Mucosa of descending colon (tissue), 3 donors: Measurements from ENCODE around the gene NADK2. TPM values are rescaled to one million over a fixed set of nuclear protein-coding genes. Genes with fewer than 3 reads are reported as not detected.

Source experiments
- ATAC-seq: fragments of 200-7000 bp; cut with Tn5 transposase; one replicate; pipeline ENCODE4 v1.9.1; 2020; ENCODE audit warnings: mild to moderate bottlenecking, moderate library complexity
- DNase-seq, 3 donors: peaks; one replicate each; pipeline ENCODE4 v3.0.0-alpha.2; 2020
- H3K36me3 ChIP-seq: fragments of 200-600 bp; one replicate; pipeline ENCODE4 v1.8.0; 2021; ENCODE audit warnings: low read depth, mild to moderate bottlenecking
- H3K4me1 ChIP-seq: fragments of 200-600 bp; one replicate; pipeline ENCODE4 v1.8.0; 2021; ENCODE audit warnings: low read depth, mild to moderate bottlenecking
- H3K4me3 ChIP-seq: fragments of 200-600 bp; one replicate; pipeline ENCODE4 v1.8.0; 2021; ENCODE audit warnings: mild to moderate bottlenecking
- H3K9me3 ChIP-seq: fragments of 200-600 bp; one replicate; pipeline ENCODE4 v1.8.0; 2021; ENCODE audit warnings: mild to moderate bottlenecking
- intact Hi-C, 2 donors: fragments of 100-400 bp; cut with DNase I in 1 of 2; cut with micrococcal nuclease in 1 of 2; formaldehyde crosslinking; loops; one replicate each; pipeline versions ENCODE4 v1.11.0 to v1.11.1; 2022; cut with DNase I, micrococcal nuclease
- total RNA-seq, 3 donors: library from RNA; stranded (reverse); fragmentation: NEBNext Ultra II Directional in 2 of 3; extraction: Animal tissue kit (Norgen Biotek cat#: 25700) in 2 of 3; gene quantifications; one replicate each; pipeline versions ENCODE4 v1.2.1 to v1.2.4, GENCODE V29; 2021 to 2023
- TF ChIP-seq, protein P1 (sequence below): fragments of 200-600 bp; IDR thresholded peaks from one replicate; pipeline ENCODE4 v1.8.0; 2022; ENCODE audit warnings: antibody characterized with exemption, mild to moderate bottlenecking
- donor health status: DM: no; HTN: no; CAD: no; lungs with moderate emphysema.
- donor health status: DM: no; HTN: no; CAD: no.
- donor health status: DM: no; HTN: yes; CAD: no.

NADK2 gene
- total RNA-seq, 3 donors from 2014 or later, result 24.3 to 50.3 (median 24.8) TPM

DNA sequence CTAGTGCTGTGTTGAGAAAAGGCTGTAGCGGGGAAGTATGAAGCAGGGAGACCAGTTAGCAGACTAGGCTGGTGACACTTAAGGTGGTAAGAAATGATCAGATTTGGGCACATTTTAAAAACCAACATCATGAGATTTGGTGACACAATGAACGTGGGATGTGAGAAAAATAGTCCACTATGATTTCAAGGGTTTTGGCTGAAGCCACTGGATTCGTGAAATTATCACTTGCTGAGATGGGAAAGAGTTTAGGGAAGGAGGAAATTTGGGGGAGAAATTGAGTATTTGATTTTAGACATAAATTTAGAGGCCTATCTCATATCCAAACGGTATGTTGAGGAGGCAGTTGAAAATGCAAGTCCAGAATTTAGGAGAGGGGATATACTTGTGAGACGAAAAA, 66.7 kb downstream of the NADK2 start:
- no peak for DNase-seq
- TF ChIP-seq, protein P1, sequence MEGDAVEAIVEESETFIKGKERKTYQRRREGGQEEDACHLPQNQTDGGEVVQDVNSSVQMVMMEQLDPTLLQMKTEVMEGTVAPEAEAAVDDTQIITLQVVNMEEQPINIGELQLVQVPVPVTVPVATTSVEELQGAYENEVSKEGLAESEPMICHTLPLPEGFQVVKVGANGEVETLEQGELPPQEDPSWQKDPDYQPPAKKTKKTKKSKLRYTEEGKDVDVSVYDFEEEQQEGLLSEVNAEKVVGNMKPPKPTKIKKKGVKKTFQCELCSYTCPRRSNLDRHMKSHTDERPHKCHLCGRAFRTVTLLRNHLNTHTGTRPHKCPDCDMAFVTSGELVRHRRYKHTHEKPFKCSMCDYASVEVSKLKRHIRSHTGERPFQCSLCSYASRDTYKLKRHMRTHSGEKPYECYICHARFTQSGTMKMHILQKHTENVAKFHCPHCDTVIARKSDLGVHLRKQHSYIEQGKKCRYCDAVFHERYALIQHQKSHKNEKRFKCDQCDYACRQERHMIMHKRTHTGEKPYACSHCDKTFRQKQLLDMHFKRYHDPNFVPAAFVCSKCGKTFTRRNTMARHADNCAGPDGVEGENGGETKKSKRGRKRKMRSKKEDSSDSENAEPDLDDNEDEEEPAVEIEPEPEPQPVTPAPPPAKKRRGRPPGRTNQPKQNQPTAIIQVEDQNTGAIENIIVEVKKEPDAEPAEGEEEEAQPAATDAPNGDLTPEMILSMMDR, result no peak
- intact Hi-C loops, result no loop called here
- H3K4me3 ChIP-seq, result no peak overlapping the region
- ATAC-seq, result no peak
- H3K36me3 ChIP-seq, result no peaks in the 10 kb centered on the region
- no peaks in the 10 kb centered on the region for H3K4me1 ChIP-seq
- H3K9me3 ChIP-seq, result no peaks in the 10 kb centered on the region

GRCh38 chr5:36174119-36174518, 67.6 kb downstream of the NADK2 start:
- Histone ChIP-seq H3K36me3 (no peaks in the 10 kb centered on the region), H3K4me3 (no peak overlapping the region), H3K9me3 (no peaks in the 10 kb centered on the region), H3K4me1 (no peaks in the 10 kb centered on the region)
- TF ChIP-seq, protein P1, result no peak
- ATAC-seq, result no peak
- no peak for DNase-seq
- intact Hi-C loops, result no loop called here

DNA sequence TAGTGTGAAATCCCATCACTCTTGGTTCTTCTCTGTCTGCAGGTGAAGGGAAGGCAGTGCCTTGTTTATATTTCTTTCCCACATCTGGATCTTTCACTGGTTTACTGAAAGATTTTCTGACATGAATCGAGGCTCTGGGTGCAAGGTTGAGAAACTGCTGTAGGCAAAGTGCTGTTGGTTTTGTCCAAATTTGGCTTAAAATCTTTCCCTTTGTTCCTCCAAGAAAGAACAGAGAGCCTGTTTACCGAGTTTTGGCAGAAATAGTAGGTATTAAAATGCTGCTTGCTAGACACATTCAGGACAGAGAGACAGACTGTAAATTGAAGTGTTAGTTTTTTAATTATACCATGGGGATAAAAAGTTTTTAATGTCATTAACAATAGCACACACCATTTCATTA, 68.3 kb downstream of the NADK2 start:
- H3K4me1 ChIP-seq, result no peaks in the 10 kb centered on the region
- H3K36me3 ChIP-seq, result no peaks in the 10 kb centered on the region
- no peak for ATAC-seq
- no peak overlapping the region for H3K4me3 ChIP-seq
- intact Hi-C loops, result no loop called here
- DNase-seq, result no peak
- H3K9me3 ChIP-seq, result no peaks in the 10 kb centered on the region
- TF ChIP-seq, protein P1, result no peak

- Histone ChIP-seq H3K36me3 (no peaks in the 10 kb centered on the region), H3K4me1 (no peaks in the 10 kb centered on the region), H3K4me3 (no peak overlapping the region), H3K9me3 (no peaks in the 10 kb centered on the region)
- intact Hi-C loops, result no loop called here
- DNase-seq (no peak), ATAC-seq (no peak)
- TF ChIP-seq, protein P1, result no peak
Measured at GRCh38 chr5:36172599-36172998, 69.1 kb downstream of the NADK2 start.

DNA sequence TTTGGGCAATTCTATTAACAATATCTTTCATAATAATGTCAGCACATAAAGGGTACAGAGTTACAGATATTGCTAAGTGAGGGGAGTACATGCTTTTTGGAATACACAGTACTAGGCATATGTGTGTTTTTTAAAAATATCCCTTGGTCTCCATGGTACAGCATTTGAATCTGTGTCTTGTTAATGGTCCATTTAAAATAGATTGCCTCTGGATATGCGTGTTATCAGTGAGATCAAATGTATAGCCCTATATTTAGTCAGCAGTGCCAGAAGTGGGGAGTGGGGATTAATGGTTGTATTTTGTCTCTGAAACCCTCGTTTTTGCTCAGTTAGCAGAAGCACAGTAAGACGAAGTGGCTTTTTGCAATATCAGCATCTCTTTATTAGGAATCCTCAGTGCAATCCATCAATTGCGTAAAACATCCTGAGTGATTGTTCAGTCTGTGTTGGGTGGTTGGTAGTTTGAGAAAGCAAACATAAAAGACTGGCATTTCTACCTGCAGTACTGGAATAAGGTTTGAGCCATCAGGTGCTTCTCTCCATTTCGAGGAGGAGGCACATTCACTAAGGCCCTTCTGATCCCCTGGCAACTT, 70.8 kb downstream of the NADK2 start:
- DNase-seq (no peak), ATAC-seq (no peak)
- no peaks in the 10 kb centered on the region for H3K4me1 ChIP-seq
- TF ChIP-seq, protein P1, result no peak
- intact Hi-C loops, result no loop called here
- H3K36me3 ChIP-seq, result no peaks in the 10 kb centered on the region
- H3K4me3 ChIP-seq, result no peak overlapping the region
- H3K9me3 ChIP-seq, result no peaks in the 10 kb centered on the region

DNA sequence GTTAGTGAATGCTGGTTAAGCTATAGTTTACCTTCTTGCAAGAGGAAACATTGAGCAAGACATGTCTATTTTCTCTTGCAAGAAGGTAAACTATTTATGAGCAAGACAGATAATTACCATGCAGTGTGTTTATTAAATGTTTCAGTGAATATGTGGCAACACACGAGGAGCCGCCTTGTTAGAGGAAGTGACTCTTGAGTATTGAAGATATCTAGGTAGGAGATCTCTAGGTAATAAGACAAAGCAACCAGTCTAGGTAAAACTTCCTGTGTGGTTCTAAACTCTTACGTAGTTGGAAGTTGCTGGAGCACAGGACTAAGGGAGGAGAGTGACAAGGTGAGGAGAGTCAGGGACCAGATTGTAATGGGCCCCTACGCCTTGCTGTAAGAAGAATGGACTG, 73.0 kb downstream of the NADK2 start:
- no peak overlapping the region for H3K4me3 ChIP-seq
- intact Hi-C loops, result no loop called here
- DNase-seq (no peak), ATAC-seq (no peak)
- TF ChIP-seq, protein P1, result no peak
- no peaks in the 10 kb centered on the region for H3K36me3 ChIP-seq
- no peaks in the 10 kb centered on the region for H3K4me1 ChIP-seq
- no peaks in the 10 kb centered on the region for H3K9me3 ChIP-seq
